Left renal pelvis (tissue), 4 donors: ENCODE results near the gene LRIG3. TPM values are rescaled to one million over a fixed set of nuclear protein-coding genes. Genes with fewer than 3 reads are reported as not detected.

Experiments used
- DNase-seq, 4 donors: peaks; one replicate each; pipeline ENCODE4 v3.0.0-alpha.2; 2013; ENCODE audit warnings: low read depth in 4 of 4, low spot score in 3 of 4
- polyA plus RNA-seq, 4 donors: library from polyadenylated mRNA; unstranded; fragments of 120-200 nt; gene quantifications; one replicate each; pipeline ENCODE4 v1.2.1, GENCODE V29; 2013; ENCODE audit not compliant: insufficient read length in 4 of 4

LRIG3 gene
- polyA plus RNA-seq, 4 donors: 35.1 to 104 (median 35.9) TPM

DNA sequence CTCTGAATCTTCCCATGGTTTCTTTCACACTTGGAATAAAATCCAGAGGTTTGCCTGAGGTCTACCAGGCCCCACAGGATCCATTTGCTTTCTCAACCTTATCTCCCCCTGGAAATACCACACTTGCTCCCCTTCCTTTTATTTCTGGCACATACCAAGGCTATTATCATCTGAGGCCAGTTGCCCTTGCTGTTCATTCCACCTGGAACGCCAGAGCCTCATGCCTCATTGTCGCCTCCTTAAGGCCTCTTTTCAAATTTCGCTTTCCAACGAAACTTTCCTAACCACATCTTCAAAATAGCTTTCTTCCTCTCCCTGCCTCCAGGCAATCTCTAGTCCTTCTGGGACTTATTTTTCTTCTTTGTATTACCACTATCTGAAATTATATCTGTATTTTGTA is 11.2 kb upstream of the LRIG3 start:
- no peak for DNase-seq

GRCh38 chr12:58930770-58931324 is 10.5 kb upstream of the LRIG3 start:
- no peak for DNase-seq

- DNase-seq: no peak
Measured at GRCh38 chr12:58927120-58927519, 6.8 kb upstream of the LRIG3 start.

DNA sequence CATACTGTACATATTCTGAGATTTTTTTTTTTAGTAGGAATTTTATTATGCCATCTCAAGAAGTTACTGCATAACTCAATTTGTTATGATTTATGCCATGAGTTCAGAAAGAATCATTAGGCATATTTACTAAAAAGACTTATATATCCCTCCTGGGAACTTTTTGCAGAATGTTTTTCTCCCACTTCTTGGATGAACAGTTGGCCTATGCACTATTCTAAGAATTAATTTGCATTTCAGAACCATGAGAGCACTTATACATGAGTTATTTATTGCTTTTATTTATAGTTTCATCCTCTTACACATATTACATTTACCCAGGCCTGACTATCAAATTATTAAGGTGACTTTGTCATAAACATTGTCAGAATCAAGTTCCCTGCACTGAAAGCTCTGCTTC is 6.3 kb upstream of the LRIG3 start:
- DNase-seq: no peak

DNA sequence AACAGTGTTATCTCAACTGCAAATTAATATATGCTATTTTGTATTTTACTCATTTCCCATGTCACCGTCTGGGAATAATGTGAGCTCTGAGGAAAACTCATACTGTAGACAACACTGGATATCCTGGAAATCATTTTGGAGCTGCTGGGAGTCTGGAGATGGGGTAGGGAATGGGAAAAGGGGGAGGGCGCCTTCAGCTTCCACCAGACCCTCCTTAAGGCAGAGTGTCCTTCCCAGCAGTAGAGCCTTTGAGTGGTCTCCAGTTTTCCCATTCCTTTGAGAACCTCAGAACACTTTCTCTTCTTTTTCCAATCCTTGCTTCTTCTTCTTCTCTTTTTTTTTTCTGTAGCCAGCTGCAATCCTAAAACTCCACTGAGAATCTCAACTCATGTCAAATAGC is 5.4 kb upstream of the LRIG3 start:
- DNase-seq: no peak

GRCh38 chr12:58925111-58925611 is 4.9 kb upstream of the LRIG3 start:
- DNase-seq: no peak

- no peak for DNase-seq
Measured at GRCh38 chr12:58924652-58925051, 4.3 kb upstream of the LRIG3 start.

GRCh38 chr12:58923781-58924180 is 3.5 kb upstream of the LRIG3 start:
- DNase-seq: no peak

- DNase-seq: no peak
Measured at GRCh38 chr12:58922849-58923248, 2.5 kb upstream of the LRIG3 start.

- DNase-seq: no peak
Measured at GRCh38 chr12:58920961-58921861, 907 bp upstream of the LRIG3 start.

GRCh38 chr12:58919231-58920101 is 838 bp downstream of the LRIG3 start:
- peak in 1 of 4 donors; percentile 51 for DNase-seq

GRCh38 chr12:58918469-58918844 is 1.8 kb downstream of the LRIG3 start:
- DNase-seq: no peak

GRCh38 chr12:58917699-58918468 is 2.4 kb downstream of the LRIG3 start:
- no peak for DNase-seq

- DNase-seq: peak in 1 of 4 donors; percentile 67
Measured at GRCh38 chr12:58916921-58917511, 3.3 kb downstream of the LRIG3 start.

DNA sequence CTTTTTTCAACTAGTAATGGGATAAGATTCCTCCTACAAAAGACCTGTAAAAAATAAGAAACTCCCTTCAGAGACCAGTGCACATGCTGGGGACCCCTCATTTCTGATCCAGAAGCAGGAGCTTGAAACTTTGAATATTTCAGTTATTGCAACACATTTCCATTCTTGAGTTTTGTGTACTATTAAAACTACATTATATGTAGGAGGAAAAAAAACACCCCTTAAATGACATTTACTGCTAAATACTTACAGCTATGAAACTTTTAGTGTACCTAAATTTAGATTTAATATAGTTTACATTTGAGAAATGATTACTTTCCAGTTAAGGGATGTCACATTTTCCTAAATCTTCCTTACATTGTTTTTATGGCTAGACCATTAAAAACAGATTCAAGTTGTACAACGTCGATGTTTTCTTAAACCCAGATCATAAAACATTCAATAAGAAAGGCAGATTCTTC is 4.1 kb downstream of the LRIG3 start:
- DNase-seq: no peak

- peak in 1 of 4 donors; percentile 66 for DNase-seq
Measured at GRCh38 chr12:58915634-58916033, 4.7 kb downstream of the LRIG3 start.

DNA sequence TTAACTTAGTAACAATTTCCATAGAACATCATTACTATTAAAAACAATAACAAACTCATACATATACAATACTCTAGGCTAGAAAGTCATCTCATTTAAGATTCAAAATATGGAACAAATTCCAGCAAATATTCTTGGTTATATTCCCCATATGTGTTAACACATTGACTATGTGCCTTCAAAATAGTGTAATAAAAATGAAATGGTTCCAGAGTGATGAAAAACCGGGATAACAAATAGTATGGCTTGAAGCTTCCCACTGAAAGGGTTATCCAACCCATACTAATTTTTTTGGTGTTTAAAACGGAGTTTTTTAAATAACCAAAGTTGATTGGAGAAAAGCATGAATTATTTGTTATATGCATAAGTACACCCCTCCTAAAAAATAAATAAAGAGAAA is 5.3 kb downstream of the LRIG3 start:
- DNase-seq: no peak

DNA sequence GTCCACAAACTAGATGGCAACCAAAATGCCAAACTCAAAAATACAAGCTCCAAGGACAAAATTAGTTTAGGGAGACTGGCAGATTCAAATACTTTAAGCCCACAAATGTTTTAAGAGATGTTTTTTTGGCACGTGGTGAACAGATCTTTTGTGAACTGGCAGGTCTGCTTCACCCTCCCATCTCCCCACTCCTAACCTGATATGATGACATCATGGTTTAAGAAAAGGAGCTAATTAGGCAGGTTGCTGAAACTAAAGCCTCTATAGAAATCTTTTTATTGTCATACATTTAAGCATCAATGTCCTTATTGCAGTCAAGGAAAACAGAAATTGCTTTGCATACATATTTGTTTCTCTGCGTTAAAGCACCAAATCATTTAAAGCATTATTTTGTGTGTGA is 5.8 kb downstream of the LRIG3 start:
- no peak for DNase-seq

- DNase-seq: no peak
Measured at GRCh38 chr12:58907391-58907790, 12.9 kb downstream of the LRIG3 start.

- no peak for DNase-seq
Measured at GRCh38 chr12:58906917-58907316, 13.4 kb downstream of the LRIG3 start.
